ENCODE data around the gene IL15.
"Not testable (repeated sequence)": the region's sequence is repeated elsewhere in the genome, so short reads cannot be mapped to it uniquely, and the experiment has no call there.

GRCh38 chr4:141691247-141691646 lies 54.9 kb downstream of the IL15 start:
- not testable (repeated sequence) for TF ChIP-seq POLR2A, POLR2AphosphoS5 (IDR thresholded peaks at IDR 0.05)
